ENCODE data around the gene EGFL8. TPM values are rescaled to one million over a fixed set of nuclear protein-coding genes. Genes with fewer than 3 reads are reported as not detected.
"Not testable (repeated sequence)": the region's sequence is repeated elsewhere in the genome, so short reads cannot be mapped to it uniquely, and the experiment has no call there.

EGFL8 gene
- total RNA-seq, 2 donors from 2014 or later: 12.2 to 19.5 TPM

- Histone ChIP-seq H3K27me3 (replicated peaks; ENCODE audit: insufficient read depth) (no peaks in the 10 kb centered on the region), H3K36me3 (peaks cover 0 to 5% of the 10 kb centered on the region in 2 donors), H3K9me3 (no peaks in the 10 kb centered on the region), H3K27ac (peak overlapping the region in 1 of 2 donors; percentile 19), H3K4me1 (replicated peaks) (no peaks in the 10 kb centered on the region), H3K4me3 (no peak overlapping the region)
- DNase-seq (ENCODE audit: low spot score): no peak
- 77% methylated on average over 3 of the region's 3 CpGs for WGBS
- TF ChIP-seq CTCF (IDR thresholded peaks at IDR 0.05) (no peak), POLR2A (IDR thresholded peaks at IDR 0.05) (no peak), POLR2AphosphoS5 (IDR thresholded peaks at IDR 0.05) (no peak)
- intact Hi-C loops (cut with DNase I): no loop called here
Observed at GRCh38 chr6:32183030-32183429, 18.6 kb downstream of the EGFL8 start.

GRCh38 chr6:32183483-32184083 is 19.2 kb downstream of the EGFL8 start:
- Histone ChIP-seq H3K9me3 (no peaks in the 10 kb centered on the region), H3K36me3 (peaks cover 0 to 5% of the 10 kb centered on the region in 2 donors), H3K27me3 (replicated peaks; ENCODE audit: insufficient read depth) (no peaks in the 10 kb centered on the region), H3K4me1 (replicated peaks) (no peaks in the 10 kb centered on the region), H3K27ac (peak overlapping the region in 1 of 2 donors; percentile 19), H3K4me3 (no peak overlapping the region)
- TF ChIP-seq CTCF (IDR thresholded peaks at IDR 0.05) (no peak), POLR2A (IDR thresholded peaks at IDR 0.05) (no peak), POLR2AphosphoS5 (IDR thresholded peaks at IDR 0.05) (no peak)
- intact Hi-C loops (cut with DNase I): no loop called here
- DNase-seq (ENCODE audit: low spot score): no peak
- WGBS: 87% methylated on average over 15 of the region's 15 CpGs

DNA sequence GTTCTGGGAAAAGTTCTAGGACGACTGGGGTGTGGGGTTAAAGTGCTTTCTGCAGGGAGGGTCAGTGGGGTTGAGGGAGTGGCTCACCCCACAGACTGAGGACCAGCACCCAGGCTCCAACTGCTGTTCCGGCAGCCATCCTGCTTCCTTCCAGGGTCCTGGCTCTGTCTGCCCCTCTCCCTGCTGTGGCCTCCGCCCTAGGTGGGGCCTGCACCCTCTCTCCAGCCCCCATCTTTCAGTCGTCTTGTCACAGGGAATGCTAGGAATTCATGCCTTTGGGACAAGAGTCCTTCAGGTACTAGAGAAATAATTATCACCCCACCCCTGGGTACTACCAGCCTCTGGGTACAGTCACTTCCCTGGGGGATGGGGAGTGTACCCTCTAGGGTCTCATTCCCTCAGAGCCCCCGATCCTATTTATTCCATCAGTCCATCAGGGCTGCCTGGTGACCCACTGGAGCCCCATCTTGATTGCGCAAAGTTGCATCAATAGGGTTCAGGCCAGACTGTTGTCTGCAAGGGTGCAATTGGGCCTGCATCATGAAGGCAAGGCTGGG is 19.8 kb downstream of the EGFL8 start, which contains the start of gene AGER:
Gene AGER (minus strand): TSS at position 170 of the 557 bp plus-strand sequence. CDS start 31 bp downstream, at position 139.
- Histone ChIP-seq H3K27ac (peak within 1 kb of the TSS; percentile 48 to 98), H3K27me3 (replicated peaks; ENCODE audit: insufficient read depth) (no peaks in the 10 kb centered on the region), H3K4me3 (no peak within 1 kb of the TSS), H3K9me3 (no peaks in the 10 kb centered on the region), H3K4me1 (replicated peaks) (no peaks in the 10 kb centered on the region), H3K36me3 (peaks cover 0 to 5% of the 10 kb centered on the region in 2 donors)
- no peak for DNase-seq (ENCODE audit: low spot score)
- 66% methylated on average over 6 of the region's 6 CpGs for WGBS
- TF ChIP-seq POLR2AphosphoS5 (IDR thresholded peaks at IDR 0.05): no peak
- TF ChIP-seq POLR2A (IDR thresholded peaks at IDR 0.05): no peak
- no peak for TF ChIP-seq CTCF (IDR thresholded peaks at IDR 0.05)
- intact Hi-C loops (cut with DNase I): no loop called here

DNA sequence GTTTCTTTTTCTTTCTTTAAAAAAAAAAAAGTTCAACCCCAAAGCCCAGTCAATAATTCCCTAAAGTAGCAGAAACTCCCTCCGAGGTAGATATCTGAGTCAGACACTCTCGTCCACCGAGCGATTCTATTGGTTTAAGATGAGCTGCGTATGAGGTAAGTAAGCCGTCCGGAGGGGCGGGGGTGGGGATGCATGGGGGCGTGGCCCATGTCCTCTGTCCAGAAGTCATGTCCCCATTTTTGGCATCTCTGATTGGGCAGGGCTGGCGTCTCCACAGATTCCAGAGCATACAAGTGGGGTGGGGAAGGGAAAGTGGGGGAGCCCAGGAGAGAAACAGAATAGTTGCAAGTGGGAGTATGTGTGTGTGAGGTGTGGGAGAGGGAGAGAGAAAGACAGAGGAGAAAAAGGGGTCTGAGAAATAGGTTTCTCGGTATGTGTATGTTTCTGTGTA is 21.3 kb downstream of the EGFL8 start:
- H3K4me1 ChIP-seq (replicated peaks); H3K27me3 ChIP-seq (replicated peaks; ENCODE audit: insufficient read depth); H3K4me3 ChIP-seq; intact Hi-C loops (cut with DNase I); H3K9me3 ChIP-seq; H3K36me3 ChIP-seq: not testable (repeated sequence)
- peak; percentile 74 for DNase-seq (ENCODE audit: low spot score)
- TF ChIP-seq POLR2AphosphoS5 (IDR thresholded peaks at IDR 0.05): peak; percentile 42
- H3K27ac ChIP-seq: peak overlapping the region; percentile 48 to 98
- 9% methylated on average over 11 of the region's 11 CpGs for WGBS

- not testable (repeated sequence) for DNase-seq (ENCODE audit: low spot score)
Observed at GRCh38 chr6:32186151-32186840, 21.9 kb downstream of the EGFL8 start.

More at GRCh38 chr6:32186151-32186840, 21.9 kb downstream of the EGFL8 start:
- 61% methylated on average over 10 of the region's 10 CpGs for WGBS
- peak overlapping the region; percentile 48 to 98 for H3K27ac ChIP-seq
- H3K27me3 ChIP-seq (replicated peaks; ENCODE audit: insufficient read depth); intact Hi-C loops (cut with DNase I); H3K4me1 ChIP-seq (replicated peaks); H3K9me3 ChIP-seq; H3K4me3 ChIP-seq; H3K36me3 ChIP-seq: not testable (repeated sequence)

All from prostate gland (tissue), 2 donors.